GM08714 (cell line): Measurements from ENCODE around the gene PLCB1.

Source experiments
- H3K4me3 ChIP-seq: fragments of 200-500 bp; sonication (Bioruptor generic); 2 replicates; pipeline ENCODE4 v1.5.1; 2014; ENCODE audit warnings: mild to moderate bottlenecking, low read length, inconsistent platforms
- ZNF274 ChIP-seq: IDR thresholded peaks from 2 replicates; pipeline ENCODE4 v1.6.1; 2012; ENCODE audit warnings: mild to moderate bottlenecking, low read depth, low read length

The PLCB1 gene

DNA sequence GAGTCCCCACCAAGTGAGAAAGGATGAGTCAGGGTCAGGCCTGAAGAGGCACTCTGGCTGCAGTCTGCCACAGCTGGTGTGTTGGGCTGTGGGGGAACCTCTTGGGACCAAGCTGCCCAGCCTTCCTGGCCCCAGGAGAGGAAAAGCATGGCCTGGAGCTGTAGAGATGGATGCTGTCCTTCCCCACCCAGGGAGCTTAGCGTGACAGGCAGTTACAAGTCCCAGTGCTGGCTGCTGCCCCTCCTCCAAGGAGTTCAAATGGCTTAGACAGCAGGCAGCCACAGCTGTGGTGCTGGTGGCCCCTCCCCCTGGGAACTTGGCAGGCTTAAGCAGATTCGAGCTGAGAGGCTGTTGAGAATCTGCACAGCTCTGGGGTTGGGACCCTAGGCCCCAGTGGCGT is 253.2 kb downstream of the PLCB1 start:
- TF ChIP-seq ZNF274, result no peak
- no peak overlapping the region for H3K4me3 ChIP-seq

DNA sequence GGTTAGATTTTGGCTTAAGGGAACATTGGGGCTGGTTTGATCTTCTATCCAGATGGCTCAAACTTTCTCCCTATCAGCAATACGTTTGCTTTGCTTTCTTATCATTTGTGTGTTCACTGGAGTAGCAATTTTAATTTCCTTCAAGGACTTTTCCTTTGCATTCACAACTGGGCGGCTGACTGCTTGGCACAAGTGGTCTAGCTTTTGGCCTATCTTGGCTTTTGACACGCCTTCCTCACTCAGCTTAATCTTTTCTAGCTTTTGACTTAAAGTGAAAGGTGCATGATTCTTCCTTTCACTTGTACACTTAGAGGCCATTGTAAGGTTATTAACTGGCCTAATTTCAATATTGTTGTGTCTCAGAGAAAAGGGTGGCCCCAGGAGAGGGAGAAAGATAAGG is 254.9 kb downstream of the PLCB1 start:
- no peak overlapping the region for H3K4me3 ChIP-seq
- no peak for TF ChIP-seq ZNF274

DNA sequence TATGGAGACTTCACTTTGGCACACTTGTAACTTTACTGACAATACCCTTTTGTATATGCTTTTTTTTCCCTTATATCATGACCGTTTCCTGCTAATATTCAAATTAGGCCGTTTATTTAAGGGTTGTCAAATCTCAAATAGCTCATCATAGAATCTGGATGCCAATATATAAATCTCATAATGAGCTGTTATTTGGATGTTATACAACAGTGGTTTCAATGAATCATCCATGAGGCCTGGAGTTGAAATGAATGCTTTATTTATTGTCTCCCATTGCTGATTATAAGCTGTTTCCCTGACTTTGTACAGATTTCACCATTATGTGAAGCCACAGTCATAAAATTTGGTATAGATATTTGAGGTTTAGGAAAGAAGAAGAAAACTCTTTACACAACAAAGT is 256.1 kb downstream of the PLCB1 start:
- no peak for TF ChIP-seq ZNF274
- no peak overlapping the region for H3K4me3 ChIP-seq

DNA sequence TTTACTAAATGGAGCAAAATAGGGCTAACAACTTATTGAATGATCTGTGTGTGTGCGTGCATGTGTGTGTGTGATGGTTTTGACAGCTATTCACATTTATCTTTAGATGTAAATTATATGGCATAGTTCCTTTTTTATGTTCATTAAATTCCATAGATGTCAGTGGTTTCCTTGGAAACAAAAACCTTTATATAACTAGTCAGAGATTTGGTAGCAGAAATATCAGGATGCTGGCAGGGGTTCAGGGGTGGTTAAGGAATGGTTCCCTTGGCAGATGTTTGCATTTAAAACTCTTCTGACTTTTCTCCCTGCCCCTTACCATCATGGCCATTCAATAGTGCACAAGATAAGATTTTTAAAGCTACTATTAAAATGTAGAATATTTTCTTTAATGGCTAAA is 256.6 kb downstream of the PLCB1 start:
- no peak for TF ChIP-seq ZNF274
- no peak overlapping the region for H3K4me3 ChIP-seq

DNA sequence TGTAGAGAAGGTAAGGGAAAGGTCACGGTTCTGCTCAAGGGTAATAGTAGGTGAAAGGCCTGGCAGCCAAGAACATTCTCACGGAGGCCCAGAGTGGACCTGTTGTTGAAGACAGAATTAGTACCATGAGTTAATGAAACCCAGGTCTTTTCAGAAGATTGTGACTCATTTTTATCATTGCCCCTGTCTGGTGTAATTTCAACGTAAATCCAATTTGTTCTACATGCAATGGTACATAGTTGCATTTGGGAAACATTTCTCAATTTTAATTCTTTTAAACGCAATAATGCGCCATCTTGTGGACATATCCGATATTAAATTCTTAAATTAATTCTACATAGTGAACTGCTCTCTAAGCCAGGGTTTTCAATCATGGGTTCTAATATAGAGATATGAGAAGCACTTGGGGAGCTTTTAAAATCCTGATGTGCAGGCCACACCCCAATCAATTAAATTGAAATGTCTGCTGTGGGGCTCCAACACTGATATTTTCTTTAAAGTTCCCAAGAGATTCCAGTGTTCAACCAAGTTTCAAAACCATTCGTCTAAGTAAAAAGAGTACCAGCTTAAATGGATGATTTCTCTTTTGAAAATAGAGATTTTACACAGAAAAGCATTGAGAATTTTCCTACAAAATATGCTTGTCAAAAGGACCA is 257.4 kb downstream of the PLCB1 start:
- H3K4me3 ChIP-seq, result no peak overlapping the region
- TF ChIP-seq ZNF274, result no peak

DNA sequence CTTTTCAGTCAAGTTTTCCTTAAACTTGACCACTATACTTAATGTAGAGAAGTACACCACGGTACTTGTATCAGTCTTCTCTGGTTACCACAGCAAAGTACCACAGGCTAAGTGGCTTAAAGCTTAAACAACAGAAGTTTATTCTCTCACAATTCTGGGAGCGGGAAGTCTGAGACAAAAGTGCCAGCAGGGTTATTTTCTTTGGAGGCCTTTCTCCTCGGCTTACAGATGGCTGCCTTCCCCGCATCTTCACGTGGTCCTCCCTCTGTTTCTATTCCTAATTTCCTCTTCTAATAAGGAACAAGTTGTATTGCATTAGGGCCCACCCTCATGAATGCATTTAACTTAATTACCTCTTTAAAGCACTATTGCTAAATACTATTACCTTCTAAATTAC is 258.0 kb downstream of the PLCB1 start:
- no peak for TF ChIP-seq ZNF274
- no peak overlapping the region for H3K4me3 ChIP-seq

DNA sequence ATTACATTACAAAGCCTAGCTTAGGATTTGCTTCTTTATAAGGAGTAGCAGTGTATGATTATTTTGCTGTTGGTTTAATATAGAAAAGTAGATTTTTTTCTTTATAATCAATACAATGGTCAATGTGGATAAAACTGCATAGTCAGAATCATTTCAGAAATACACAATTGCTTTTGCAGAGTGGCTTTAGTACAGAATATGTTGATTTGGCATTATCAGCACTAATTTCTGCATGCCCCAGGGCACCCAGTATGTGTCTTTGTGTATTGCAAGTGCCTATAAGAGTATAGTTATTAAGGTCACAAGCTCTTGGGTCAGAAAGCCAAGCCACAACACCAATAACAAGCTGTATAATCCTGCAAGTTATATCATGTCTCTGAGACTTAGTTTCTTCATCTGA is 258.4 kb downstream of the PLCB1 start:
- TF ChIP-seq ZNF274, result no peak
- H3K4me3 ChIP-seq, result no peak overlapping the region

DNA sequence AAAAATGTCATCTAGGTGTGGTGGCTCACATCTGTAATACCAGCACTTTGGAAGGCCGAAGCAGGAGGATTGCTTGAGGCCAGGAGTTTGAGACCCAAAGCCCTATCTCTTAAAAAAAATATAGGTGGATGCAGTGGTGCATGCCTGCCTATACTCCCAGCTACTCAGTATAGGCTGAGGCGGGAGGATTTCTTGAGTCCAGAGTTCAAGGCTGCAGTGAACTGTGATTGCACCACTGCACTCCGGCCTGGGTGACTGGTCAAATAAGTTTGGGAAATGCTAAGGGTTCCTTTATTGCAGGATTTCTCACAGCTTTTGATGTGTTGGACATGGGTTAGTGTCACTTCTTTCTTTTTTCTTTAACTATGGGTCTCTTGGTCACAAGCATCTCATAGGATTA is 261.3 kb downstream of the PLCB1 start:
- no peak for TF ChIP-seq ZNF274
- no peak overlapping the region for H3K4me3 ChIP-seq

DNA sequence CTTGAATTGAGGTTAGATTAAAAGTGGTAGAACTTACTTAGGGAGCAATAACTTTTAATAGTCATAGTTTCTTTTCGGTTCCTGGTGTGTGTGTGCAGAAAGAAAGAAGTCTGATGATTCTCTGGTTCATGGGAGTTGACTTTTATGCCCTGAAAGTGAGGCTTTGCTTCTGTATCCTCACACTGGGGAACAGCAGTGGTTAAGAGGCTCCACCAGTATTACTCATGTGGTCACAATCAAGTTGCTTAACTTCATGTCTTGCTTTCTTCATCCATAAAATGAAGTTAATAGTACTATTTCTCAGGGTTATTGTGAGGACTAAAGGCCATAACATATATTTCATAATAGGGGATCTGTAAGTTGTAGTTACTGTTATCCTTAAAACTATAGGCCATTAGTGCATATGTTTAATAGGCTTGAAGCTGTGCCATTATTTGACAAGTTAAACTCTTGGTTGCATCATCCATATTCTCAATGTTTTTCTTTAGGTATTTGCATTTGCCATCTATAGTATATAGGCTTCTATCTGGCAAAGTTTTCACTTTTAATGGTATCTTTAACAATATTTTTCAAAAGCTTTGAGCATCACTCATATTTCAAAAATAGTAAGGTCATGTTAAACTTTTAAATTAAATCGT is 262.4 kb downstream of the PLCB1 start:
- H3K4me3 ChIP-seq, result no peak overlapping the region
- TF ChIP-seq ZNF274, result no peak

DNA sequence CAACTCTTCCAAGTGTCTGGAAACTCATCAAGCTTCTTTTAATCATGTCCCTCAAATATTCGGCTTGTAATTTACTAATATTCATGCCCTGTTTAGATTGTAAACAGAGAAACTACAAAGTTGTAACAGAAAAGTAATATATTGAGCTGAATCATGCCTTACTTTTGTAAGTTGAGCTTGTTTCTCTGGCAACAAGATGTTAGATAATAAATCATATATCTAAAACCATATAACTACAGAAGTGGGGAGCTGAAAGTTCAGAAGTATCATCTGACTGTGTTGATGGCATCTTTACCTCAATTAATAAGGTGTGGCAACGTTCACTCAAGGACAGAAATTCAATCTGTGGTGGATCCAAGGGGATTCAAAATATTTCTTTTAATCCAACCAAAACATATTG is 263.9 kb downstream of the PLCB1 start:
- no peak for TF ChIP-seq ZNF274
- H3K4me3 ChIP-seq, result no peak overlapping the region

DNA sequence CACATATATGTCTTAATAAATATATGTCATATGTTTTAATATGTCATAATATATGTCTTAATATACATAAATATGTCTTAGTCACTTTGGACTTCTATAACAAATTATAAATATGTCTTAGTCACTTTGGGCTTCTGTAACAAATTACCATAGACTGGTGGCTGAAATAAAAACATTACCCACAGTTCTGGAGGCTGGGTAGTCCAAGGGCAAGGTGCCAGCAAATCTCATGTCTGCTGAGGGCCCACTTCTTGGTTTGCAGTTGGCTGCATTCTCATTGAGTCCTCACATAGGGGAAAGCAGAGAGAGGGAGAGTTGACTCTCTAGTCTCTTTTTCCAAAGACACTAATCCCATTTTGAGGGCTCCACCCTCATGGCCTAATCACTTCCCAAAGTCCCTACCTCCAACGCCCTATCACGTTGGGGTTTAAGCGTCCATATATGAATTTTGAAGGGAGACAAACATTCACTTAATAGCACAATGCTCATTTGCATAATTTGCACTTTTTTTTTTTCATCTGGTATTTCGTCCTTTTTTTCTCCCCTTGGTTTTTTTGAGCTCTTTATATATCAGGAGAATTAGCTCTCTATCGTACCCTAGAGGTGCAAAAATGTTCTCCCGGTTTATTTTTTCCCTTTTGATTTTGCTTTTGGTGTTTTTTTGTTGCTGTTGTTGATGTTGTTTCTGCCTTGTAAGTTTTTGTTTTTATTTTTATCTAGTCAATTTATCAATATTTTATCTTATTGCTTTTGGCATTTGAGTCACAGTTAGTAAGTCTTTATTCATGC is 266.4 kb downstream of the PLCB1 start:
- no peak for TF ChIP-seq ZNF274
- H3K4me3 ChIP-seq, result no peak overlapping the region

DNA sequence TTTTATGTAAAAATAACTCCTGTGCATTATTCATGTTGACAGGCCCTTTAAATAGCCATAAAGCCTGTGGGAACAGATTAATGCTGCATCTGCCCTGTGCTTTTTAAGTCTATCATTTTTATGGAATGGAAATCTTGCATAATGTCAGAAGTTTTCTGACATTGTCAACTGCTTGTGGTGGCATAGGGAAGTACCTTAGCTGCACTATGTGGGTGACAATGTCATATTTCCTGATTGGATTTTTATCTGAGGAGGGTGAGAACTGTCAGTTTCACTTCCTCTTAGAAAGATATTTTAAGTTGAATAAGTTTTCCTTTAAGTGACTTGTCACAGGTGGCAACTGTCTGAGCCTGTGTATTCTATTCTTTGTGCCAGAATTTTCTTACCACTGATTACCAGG is 267.9 kb downstream of the PLCB1 start:
- H3K4me3 ChIP-seq, result no peak overlapping the region
- no peak for TF ChIP-seq ZNF274

DNA sequence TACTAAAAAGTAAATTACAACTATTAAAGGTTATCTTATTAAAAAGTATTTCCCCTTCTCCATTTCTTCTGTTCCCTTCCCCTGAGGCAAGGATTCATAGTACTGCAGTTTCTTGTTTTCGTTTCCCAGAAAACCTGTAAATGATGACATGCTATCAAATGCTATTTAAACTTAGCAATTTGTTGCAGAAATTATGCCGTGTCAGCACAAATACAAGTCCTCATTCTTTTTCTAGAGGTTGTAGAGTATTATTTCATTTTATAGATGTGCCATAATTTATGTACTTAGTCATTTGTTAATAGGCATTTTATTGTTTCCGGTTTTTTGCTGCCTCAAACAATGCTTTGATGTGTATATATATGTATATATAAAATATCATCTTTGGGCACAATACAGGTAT is 268.4 kb downstream of the PLCB1 start:
- H3K4me3 ChIP-seq, result no peak overlapping the region
- TF ChIP-seq ZNF274, result no peak

DNA sequence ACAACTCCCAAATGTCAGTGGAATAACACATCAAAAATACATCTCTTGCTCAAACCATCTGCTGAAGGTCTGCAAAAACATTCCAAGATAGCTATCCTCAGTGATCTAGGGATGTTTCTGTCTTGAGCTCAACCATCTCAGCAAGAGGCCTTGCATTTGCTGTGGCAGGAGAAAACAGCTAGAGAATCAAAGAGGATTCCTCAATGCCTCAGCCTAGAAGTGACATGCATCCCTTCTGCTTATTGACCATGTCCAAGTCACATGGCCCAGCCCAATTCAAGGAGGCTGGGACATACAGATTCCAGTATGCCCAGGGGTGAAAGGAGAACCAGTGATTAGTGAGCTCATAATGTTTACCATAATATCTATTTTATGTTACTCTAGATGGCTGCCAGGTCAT is 269.5 kb downstream of the PLCB1 start:
- TF ChIP-seq ZNF274, result no peak
- H3K4me3 ChIP-seq, result no peak overlapping the region

DNA sequence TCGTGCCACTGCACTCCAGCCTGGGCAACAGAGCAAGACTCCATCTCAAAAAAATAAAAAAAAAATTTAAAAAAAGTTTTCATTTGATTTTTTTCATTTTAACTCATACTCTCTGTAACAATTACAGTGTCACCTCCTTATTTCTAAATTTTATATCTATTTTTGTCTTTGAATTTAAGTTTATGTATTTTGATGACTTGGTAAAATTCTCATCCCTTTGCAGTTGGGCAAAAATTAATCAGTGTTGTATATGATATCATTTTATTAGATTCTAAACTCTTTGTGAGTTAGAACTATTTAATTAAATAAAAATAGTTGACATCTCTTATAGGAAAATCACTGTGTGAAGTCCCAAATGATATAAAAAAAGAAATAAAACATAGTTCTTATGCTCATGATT is 270.7 kb downstream of the PLCB1 start:
- no peak for TF ChIP-seq ZNF274
- H3K4me3 ChIP-seq, result no peak overlapping the region
